ENCODE measurements around the gene NBEAL1.

DNA sequence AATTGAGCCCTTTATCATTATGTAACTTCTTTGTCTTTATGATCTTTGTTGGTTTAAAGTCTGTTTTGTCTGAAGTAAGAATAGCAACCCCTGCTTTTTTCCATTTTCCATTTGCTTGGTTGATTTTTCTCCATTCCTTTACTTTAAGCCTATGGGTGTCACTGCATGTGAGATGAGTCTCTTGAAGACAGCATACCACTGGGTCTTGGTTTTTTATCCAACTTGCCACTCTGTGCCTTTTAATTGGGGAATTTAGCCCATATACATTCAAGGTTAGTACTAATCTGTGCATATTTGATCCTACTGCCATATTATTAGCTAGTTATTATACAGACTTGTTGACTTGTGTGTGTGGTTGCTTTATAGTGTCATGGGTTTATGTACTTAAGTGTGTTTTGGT, 89.6 kb downstream of the NBEAL1 start:
- TF ChIP-seq, protein P1, sequence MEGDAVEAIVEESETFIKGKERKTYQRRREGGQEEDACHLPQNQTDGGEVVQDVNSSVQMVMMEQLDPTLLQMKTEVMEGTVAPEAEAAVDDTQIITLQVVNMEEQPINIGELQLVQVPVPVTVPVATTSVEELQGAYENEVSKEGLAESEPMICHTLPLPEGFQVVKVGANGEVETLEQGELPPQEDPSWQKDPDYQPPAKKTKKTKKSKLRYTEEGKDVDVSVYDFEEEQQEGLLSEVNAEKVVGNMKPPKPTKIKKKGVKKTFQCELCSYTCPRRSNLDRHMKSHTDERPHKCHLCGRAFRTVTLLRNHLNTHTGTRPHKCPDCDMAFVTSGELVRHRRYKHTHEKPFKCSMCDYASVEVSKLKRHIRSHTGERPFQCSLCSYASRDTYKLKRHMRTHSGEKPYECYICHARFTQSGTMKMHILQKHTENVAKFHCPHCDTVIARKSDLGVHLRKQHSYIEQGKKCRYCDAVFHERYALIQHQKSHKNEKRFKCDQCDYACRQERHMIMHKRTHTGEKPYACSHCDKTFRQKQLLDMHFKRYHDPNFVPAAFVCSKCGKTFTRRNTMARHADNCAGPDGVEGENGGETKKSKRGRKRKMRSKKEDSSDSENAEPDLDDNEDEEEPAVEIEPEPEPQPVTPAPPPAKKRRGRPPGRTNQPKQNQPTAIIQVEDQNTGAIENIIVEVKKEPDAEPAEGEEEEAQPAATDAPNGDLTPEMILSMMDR (conservative IDR thresholded peaks at IDR 0.05; ENCODE audit: low read length) = no peak
- TF ChIP-seq EZH2phosphoT487 (IDR thresholded peaks at IDR 0.05; ENCODE audit: borderline replicate concordance) = no peak
